ENCODE data around the gene KCNC4.

KCNC4 gene

GRCh38 chr1:110230381-110231199 is 20.5 kb downstream of the KCNC4 start:
- no peak for DNase-seq (ENCODE audit: low read depth)

- DNase-seq (ENCODE audit: low read depth), result no peak
Observed at GRCh38 chr1:110233861-110234260, 23.7 kb downstream of the KCNC4 start.

GRCh38 chr1:110234691-110235090 is 24.6 kb downstream of the KCNC4 start:
- DNase-seq (ENCODE audit: low read depth), result no peak

GRCh38 chr1:110235181-110235833 is 25.2 kb downstream of the KCNC4 start:
- DNase-seq (ENCODE audit: low read depth), result no peak

- DNase-seq (ENCODE audit: low read depth), result no peak
Observed at GRCh38 chr1:110235834-110236682, 25.9 kb downstream of the KCNC4 start.

- no peak for DNase-seq (ENCODE audit: low read depth)
Observed at GRCh38 chr1:110237386-110238152, 27.5 kb downstream of the KCNC4 start.

- no peak for DNase-seq (ENCODE audit: low read depth)
Observed at GRCh38 chr1:110239441-110240430, 29.6 kb downstream of the KCNC4 start.

GRCh38 chr1:110240476-110241210 is 30.5 kb downstream of the KCNC4 start:
- DNase-seq (ENCODE audit: low read depth), result no peak

- DNase-seq (ENCODE audit: low read depth), result no peak
Observed at GRCh38 chr1:110241516-110241915, 31.4 kb downstream of the KCNC4 start.

GRCh38 chr1:110242062-110242461 is 31.9 kb downstream of the KCNC4 start:
- DNase-seq (ENCODE audit: low read depth), result no peak

GRCh38 chr1:110242731-110243130 is 32.6 kb downstream of the KCNC4 start:
- no peak for DNase-seq (ENCODE audit: low read depth)

- no peak for DNase-seq (ENCODE audit: low read depth)
Observed at GRCh38 chr1:110243146-110243545, 33.0 kb downstream of the KCNC4 start.

- no peak for DNase-seq (ENCODE audit: low read depth)
Observed at GRCh38 chr1:110243574-110243973, 33.5 kb downstream of the KCNC4 start.

- DNase-seq (ENCODE audit: low read depth), result no peak
Observed at GRCh38 chr1:110245876-110246620, 35.9 kb downstream of the KCNC4 start.

GRCh38 chr1:110248746-110249145 is 38.6 kb downstream of the KCNC4 start:
- DNase-seq (ENCODE audit: low read depth), result no peak

- DNase-seq (ENCODE audit: low read depth), result no peak
Observed at GRCh38 chr1:110249256-110249655, 39.1 kb downstream of the KCNC4 start.

GRCh38 chr1:110250008-110250407 is 39.9 kb downstream of the KCNC4 start:
- no peak for DNase-seq (ENCODE audit: low read depth)

GRCh38 chr1:110250749-110251148 is 40.6 kb downstream of the KCNC4 start:
- no peak for DNase-seq (ENCODE audit: low read depth)

- DNase-seq (ENCODE audit: low read depth), result no peak
Observed at GRCh38 chr1:110253213-110253612, 43.1 kb downstream of the KCNC4 start.

All from stimulated activated CD8-positive, alpha-beta memory T cell treated with anti-CD3 and anti-CD28 coated beads, Interleukin-12 subunit alpha, Interleukin-12 subunit beta, amount 100 ng/mL, for 1 hour (primary cell).